SU-DHL-6 (cell line): ENCODE data around the gene CCNYL1.

ENCODE experiments used
- H2AFZ ChIP-seq: fragments of 200-600 bp; sonication (generic); 2 replicates; pipeline ENCODE4 v1.6.1; 2014; ENCODE audit warnings: low read depth, mild to moderate bottlenecking, moderate library complexity, mixed read lengths, antibody characterized with exemption, low read length; ENCODE audit not compliant: severe bottlenecking
- H3F3A ChIP-seq: fragments of 200-600 bp; shearing (Covaris generic); 2 replicates; pipeline ENCODE4 v1.6.0; 2016; ENCODE audit warnings: antibody characterized with exemption, mild to moderate bottlenecking; ENCODE audit not compliant: insufficient read depth
- H3K27ac ChIP-seq: fragments of 200-600 bp; sonication (generic); 2 replicates; pipeline ENCODE4 v1.5.1; 2016; ENCODE audit warnings: low read depth, mild to moderate bottlenecking, low read length, moderate library complexity, mixed read lengths
- H3K27me3 ChIP-seq: fragments of 200-600 bp; sonication (generic), shearing (Covaris generic); 2 replicates; pipeline ENCODE4 v1.6.0; 2014; ENCODE audit warnings: mild to moderate bottlenecking, low read length
- H3K36me3 ChIP-seq: fragments of 200-600 bp; sonication (generic); 2 replicates; pipeline ENCODE4 v1.6.1; 2014; ENCODE audit warnings: mild to moderate bottlenecking, low read length, mixed read lengths
- H3K4me2 ChIP-seq: fragments of 300-600, 200-600 bp; shearing (Covaris generic), sonication (generic); 2 replicates; pipeline ENCODE4 v1.6.0; 2014; ENCODE audit warnings: low read length, low read depth, mild to moderate bottlenecking; ENCODE audit not compliant: poor library complexity, severe bottlenecking
- H3K4me3 ChIP-seq: fragments of 200-600 bp; sonication (generic); 2 replicates; pipeline ENCODE4 v1.5.1; 2014; ENCODE audit warnings: antibody characterized with exemption, low read length, mild to moderate bottlenecking, mixed read lengths; ENCODE audit not compliant: insufficient read depth, poor library complexity, severe bottlenecking
- H3K79me2 ChIP-seq: fragments of 200-600 bp; sonication (generic); 2 replicates; pipeline ENCODE4 v1.6.1; 2014; ENCODE audit warnings: mild to moderate bottlenecking, low read length, moderate library complexity; ENCODE audit not compliant: insufficient read depth
- H3K9ac ChIP-seq: fragments of 200-600 bp; sonication (generic); 2 replicates; pipeline ENCODE4 v1.7.0; 2014; ENCODE audit warnings: mild to moderate bottlenecking, low read length
- H3K9me2 ChIP-seq: fragments of 200-600 bp; sonication (generic); replicated peaks from 2 replicates; pipeline ENCODE4 v1.6.1; 2014; ENCODE audit warnings: low read length; ENCODE audit not compliant: insufficient read depth
- H3K9me3 ChIP-seq: fragments of 200-600 bp; sonication (generic); 2 replicates; pipeline ENCODE4 v1.6.1; 2014; ENCODE audit warnings: low read length, mixed read lengths; ENCODE audit not compliant: insufficient read depth
- H4K20me1 ChIP-seq: fragments of 200-600 bp; sonication (generic); 2 replicates; pipeline ENCODE4 v1.6.1; 2014; ENCODE audit warnings: low read depth, mild to moderate bottlenecking, antibody characterized with exemption, low read length, moderate library complexity, mixed read lengths
- EZH2phosphoT487 ChIP-seq: fragments of 200-600 bp; sonication (generic), shearing (Covaris generic); conservative IDR thresholded peaks from 2 replicates; pipeline ENCODE4 v1.6.1; 2018; ENCODE audit warnings: mild to moderate bottlenecking, antibody characterized with exemption, low read length, moderate library complexity, mixed read lengths
- TF ChIP-seq, protein P1 (sequence below): fragments of 200-600 bp; sonication (generic); IDR thresholded peaks from one replicate; pipeline ENCODE4 v1.5.1; 2017; ENCODE audit warnings: antibody characterized with exemption, mild to moderate bottlenecking, low read length, moderate library complexity; ENCODE audit not compliant: insufficient read depth, poor library complexity, severe bottlenecking

CCNYL1 gene

DNA sequence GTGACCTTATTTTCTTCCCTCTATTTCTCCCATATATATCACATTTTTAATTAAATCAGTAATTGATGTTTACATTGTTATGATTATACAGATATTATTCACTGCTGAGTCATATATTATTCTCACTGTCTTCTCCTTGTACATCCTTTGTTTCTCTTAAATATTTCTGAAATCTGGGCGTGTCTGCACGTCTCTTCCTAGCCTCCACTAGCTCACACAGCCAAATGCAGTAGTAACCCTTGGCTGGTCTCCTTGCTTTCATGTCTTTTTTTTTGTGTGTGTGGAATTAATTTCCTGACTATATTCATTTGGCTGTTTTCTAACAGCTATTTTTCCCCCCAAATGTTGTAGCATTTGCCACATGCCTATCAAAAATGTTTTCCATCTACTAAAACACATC lies 15.8 kb downstream of the CCNYL1 start:
- H3K9ac ChIP-seq: no peak overlapping the region

DNA sequence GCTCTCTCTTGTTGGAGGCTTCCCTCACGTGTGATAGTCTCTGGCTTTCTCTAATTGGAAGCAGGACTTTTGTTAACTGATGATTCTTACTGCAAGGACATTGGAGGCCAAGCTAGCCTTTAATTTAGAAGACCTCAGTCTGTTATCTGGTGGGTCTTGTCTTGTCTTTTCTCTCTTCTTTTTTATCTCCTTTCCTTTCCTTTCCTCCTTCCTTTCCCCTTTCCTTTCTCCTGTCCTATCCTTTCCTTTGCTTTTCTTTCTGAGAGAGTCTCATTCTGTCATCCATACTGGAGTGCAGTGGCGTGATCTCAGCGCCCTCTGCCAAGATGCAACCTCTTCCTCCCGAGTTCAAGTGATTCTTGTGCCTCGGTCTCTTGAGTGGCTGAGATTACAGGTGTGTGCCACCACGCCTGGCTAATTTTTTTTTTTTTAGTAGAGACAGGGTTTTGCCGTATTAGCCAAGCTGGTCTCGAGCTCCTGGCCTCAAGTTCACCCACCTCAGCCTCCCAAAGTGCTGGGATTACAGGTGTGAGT lies 18.1 kb downstream of the CCNYL1 start:
- TF ChIP-seq, protein P1, sequence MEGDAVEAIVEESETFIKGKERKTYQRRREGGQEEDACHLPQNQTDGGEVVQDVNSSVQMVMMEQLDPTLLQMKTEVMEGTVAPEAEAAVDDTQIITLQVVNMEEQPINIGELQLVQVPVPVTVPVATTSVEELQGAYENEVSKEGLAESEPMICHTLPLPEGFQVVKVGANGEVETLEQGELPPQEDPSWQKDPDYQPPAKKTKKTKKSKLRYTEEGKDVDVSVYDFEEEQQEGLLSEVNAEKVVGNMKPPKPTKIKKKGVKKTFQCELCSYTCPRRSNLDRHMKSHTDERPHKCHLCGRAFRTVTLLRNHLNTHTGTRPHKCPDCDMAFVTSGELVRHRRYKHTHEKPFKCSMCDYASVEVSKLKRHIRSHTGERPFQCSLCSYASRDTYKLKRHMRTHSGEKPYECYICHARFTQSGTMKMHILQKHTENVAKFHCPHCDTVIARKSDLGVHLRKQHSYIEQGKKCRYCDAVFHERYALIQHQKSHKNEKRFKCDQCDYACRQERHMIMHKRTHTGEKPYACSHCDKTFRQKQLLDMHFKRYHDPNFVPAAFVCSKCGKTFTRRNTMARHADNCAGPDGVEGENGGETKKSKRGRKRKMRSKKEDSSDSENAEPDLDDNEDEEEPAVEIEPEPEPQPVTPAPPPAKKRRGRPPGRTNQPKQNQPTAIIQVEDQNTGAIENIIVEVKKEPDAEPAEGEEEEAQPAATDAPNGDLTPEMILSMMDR: no peak
- TF ChIP-seq EZH2phosphoT487: no peak

More for the DNA sequence above, 15.8 kb downstream of the CCNYL1 start:
- no peak overlapping the region for H3K4me3 ChIP-seq
- H3K27ac ChIP-seq: no peak overlapping the region
- H3K27me3 ChIP-seq: no peaks in the 10 kb centered on the region
- H3K9me2 ChIP-seq: no peaks in the 10 kb centered on the region
- no peaks in the 10 kb centered on the region for H3F3A ChIP-seq
- H3K4me2 ChIP-seq: no peak overlapping the region
- H2AFZ ChIP-seq: no peak overlapping the region
- no peak for TF ChIP-seq EZH2phosphoT487
- TF ChIP-seq, protein P1: no peak
- H3K9me3 ChIP-seq: no peaks in the 10 kb centered on the region
- no peaks in the 10 kb centered on the region for H3K79me2 ChIP-seq
- H4K20me1 ChIP-seq: no peaks in the 10 kb centered on the region
- 0 out of 2 replicates have a peak, but pooled peaks cover 4% of the 10 kb centered on the region for H3K36me3 ChIP-seq

DNA sequence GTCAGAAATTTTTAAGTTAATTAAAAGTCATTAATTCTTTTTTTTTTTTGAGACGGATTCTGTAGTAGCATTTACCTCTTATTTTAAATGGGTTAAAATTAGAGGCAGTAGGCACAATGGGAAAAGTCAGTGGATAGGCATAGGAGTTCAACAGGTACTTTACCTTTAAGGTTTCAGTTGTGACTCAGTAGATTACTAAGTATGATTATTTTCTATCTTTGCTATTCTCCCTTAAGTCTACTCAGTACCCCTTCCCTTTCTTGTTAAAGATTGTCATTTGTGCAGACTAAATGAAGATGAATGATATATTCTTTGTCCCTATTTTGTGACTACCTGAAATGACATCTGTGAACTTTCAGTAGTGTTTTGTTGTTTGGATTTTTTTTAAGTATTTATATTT lies 19.7 kb downstream of the CCNYL1 start:
- no peaks in the 10 kb centered on the region for H4K20me1 ChIP-seq
- H3K9me2 ChIP-seq: no peaks in the 10 kb centered on the region
- no peak for TF ChIP-seq EZH2phosphoT487
- TF ChIP-seq, protein P1: no peak
- 0 out of 2 replicates have a peak, but pooled peaks cover 4% of the 10 kb centered on the region for H3K36me3 ChIP-seq
- H3K9me3 ChIP-seq: no peaks in the 10 kb centered on the region
- no peak overlapping the region for H3K4me3 ChIP-seq
- no peak overlapping the region for H3K9ac ChIP-seq
- no peak overlapping the region for H2AFZ ChIP-seq
- H3K79me2 ChIP-seq: no peaks in the 10 kb centered on the region
- H3K27me3 ChIP-seq: no peaks in the 10 kb centered on the region
- H3K4me2 ChIP-seq: no peak overlapping the region
- no peak overlapping the region for H3K27ac ChIP-seq
- no peaks in the 10 kb centered on the region for H3F3A ChIP-seq

More for the DNA sequence above, 18.1 kb downstream of the CCNYL1 start:
- Histone ChIP-seq H3K4me2 (no peak overlapping the region), H3K79me2 (no peaks in the 10 kb centered on the region), H3F3A (no peaks in the 10 kb centered on the region), H3K4me3 (no peak overlapping the region), H3K9me3 (no peaks in the 10 kb centered on the region), H3K27me3 (no peaks in the 10 kb centered on the region), H3K9ac (no peak overlapping the region), H2AFZ (no peak overlapping the region), H4K20me1 (no peaks in the 10 kb centered on the region), H3K27ac (no peak overlapping the region), H3K36me3 (0 out of 2 replicates have a peak, but pooled peaks cover 4% of the 10 kb centered on the region), H3K9me2 (no peaks in the 10 kb centered on the region)
